IPS-18c (cell line): ENCODE measurements around the gene NMRK2.
"Not testable (repeated sequence)": the region's sequence is repeated elsewhere in the genome, so short reads cannot be mapped to it uniquely, and the experiment has no call there.

Experiments used
- H3K4me3 ChIP-seq: 2 replicates; pipeline ENCODE4 v1.7.0; 2013; ENCODE audit warnings: low read depth, mild to moderate bottlenecking, low read length, moderate library complexity; ENCODE audit not compliant: insufficient read depth
- H3K9me3 ChIP-seq: one replicate; pipeline ENCODE4 v1.6.1; 2013; ENCODE audit warnings: mild to moderate bottlenecking, low read length, moderate library complexity; ENCODE audit not compliant: control insufficient read depth, insufficient read depth

The NMRK2 gene

DNA sequence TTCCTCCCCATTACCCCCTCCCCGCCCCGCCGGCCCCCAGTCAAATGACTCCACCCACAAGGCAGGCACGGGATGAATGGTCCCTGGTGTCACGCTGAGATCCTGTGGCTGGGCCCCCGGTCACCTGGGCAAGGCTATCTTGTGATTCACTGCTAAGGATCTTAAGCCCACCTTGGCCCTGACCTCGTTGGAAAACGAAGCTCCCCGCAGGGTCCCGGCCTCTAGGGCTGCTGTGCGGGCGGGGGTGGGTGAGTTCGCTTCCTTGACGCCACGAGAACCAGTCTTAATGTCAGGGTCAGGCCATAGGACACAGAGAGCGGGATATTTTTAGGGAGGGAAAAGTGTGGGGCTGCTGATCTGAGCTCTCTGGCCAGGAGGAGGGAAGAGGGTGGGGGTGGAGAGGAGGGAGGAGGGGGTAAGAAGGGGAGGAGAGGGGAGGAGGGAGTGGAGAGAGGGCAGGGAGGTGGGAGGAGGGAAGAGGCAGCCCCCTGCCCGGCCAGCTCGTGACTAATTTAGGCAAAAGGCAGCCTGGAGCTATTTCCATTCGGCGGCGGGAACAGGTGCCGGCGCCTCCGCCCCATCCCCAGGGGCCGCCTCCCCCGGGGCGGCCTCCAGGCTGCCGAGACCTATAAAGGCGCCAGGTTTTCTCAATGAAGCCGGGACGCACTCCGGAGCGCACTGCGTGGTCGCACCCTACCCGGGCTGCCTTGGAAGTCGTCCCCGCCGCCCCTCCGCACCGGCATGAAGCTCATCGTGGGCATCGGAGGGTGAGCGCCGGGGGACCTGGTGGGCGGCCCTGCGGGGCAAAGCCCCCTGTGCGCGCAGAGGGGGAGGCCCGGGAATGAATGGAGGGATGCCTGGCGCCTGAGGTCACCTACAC is at the start of gene NMRK2:
NMRK2 (plus strand) TSS at position 139 of the 880 bp plus-strand sequence; CDS start at position 742, 603 bp downstream.
- Histone ChIP-seq H3K4me3 (peak within 1 kb of the TSS; percentile 77), H3K9me3 (no peaks in the 10 kb centered on the region)

DNA sequence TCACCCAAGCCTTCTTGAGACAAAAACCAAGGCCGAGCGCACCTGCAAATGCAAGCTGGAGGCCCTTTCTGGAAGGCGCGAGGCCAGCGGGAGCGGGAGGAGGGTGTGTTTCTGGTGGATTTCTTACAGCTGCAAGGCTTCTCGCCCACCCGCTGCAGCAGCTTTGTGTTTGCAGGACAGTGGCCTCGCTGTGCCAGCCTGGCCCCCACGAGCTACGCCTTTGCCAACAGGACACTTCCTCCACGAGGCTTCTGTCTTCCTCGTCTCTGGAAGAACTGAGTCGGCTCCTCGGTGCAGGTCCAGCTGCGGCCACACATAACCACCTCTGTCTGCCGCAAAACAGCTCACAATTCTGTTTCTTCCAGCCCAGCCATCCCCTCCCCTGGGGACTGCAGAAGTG is 42.3 kb upstream of the NMRK2 start:
- Histone ChIP-seq H3K9me3 (no peaks in the 10 kb centered on the region), H3K4me3 (no peak overlapping the region)

DNA sequence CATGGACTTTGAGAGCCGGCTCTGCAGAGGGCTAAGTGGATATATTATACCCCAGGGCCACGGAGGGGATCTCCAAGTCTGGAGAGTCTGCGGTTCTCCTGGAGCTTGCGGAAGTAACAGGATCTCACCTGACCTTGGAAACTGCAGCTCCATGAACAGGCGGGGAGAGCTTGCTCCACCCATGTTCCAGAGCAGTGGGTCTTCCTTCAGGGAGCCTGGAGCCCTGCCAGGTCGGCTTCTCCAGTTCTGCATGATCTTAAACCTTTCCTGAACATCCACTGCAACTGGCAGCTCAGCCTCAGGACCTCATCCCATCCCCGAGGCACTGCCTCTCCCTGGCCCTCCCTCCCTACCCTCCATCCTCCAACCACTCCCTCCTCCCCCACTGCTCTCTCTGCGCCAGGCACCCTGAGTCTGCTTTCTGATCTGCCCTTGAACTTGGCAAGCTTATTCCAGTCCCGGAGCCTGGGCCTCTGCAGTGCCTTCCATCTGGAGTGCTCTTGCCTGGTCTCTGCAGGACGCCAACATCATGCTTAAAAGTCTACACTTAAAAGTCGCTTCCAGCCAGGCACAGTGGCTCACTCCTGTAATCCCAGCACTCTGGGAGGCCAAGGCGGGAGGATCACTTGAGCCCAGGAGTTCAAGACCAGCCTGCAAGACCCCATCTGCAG is 39.2 kb upstream of the NMRK2 start:
- Histone ChIP-seq H3K9me3 (peaks cover 4% of the 10 kb centered on the region), H3K4me3 (no peak overlapping the region)

DNA sequence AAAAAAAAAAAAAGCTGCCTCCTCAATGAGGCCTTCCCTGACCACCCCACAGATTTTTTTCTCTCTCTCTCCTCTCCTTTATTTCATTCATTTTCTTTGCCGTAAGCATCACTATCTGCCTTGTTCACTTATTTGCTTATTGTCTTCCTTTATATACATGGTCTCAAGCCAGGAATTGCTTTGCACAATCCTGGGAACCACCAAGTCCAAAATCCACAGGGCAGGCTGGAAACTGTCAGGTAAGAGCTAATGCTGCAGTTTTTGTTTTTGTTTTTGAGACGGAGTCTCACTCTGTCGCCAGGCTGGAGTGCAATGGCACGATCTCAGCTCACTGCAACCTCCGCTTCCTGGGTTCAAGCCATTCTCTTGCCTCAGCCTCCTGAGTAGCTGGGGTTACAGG is 37.9 kb upstream of the NMRK2 start:
- H3K4me3 ChIP-seq, H3K9me3 ChIP-seq: not testable (repeated sequence)

GRCh38 chr19:3895788-3896187 is 37.1 kb upstream of the NMRK2 start:
- H3K4me3 ChIP-seq: no peak overlapping the region

DNA sequence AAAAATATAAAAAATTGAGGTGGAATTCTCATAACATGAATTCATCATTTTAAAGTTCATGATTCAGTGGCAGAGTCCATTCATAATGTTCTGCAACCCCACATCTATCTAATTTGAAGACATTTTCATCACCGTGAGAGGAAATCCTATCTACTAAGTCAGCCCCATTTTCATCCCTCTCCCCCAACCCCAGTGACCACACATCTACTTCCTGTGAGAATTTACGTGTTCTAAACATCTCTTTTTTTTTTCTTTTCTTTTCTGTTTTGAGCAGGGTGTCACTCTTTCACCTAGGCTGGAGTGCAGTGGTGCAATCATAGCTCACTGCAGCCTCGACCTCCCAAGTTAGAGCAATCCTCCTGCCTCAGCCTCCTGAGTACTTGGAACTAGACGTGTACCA is 34.9 kb upstream of the NMRK2 start:
- H3K4me3 ChIP-seq: no peak overlapping the region
- peaks cover 4% of the 10 kb centered on the region for H3K9me3 ChIP-seq

More at GRCh38 chr19:3895788-3896187, 37.1 kb upstream of the NMRK2 start:
- peaks cover 4% of the 10 kb centered on the region for H3K9me3 ChIP-seq

DNA sequence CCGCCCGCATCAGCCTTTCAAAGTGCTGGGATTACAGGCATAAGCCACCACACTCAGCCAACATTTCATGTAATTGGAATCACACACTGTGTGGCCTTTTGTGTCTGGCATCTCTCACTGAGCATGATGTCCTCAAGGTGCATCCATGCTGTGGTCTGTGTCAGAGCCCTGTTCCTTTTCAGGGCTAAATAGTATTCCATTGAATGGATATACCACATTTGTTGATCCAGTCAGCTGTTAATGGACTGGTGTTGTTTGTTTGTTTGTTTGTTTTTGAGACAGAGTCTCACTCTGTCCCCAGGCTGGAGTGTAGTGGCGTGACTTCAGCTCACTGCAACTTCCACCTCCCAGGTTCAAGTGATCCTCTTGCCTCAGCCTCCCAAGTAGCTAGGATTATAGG is 34.4 kb upstream of the NMRK2 start:
- H3K4me3 ChIP-seq: no peak overlapping the region
- H3K9me3 ChIP-seq: peaks cover 4% of the 10 kb centered on the region

- H3K9me3 ChIP-seq: peaks cover 4% of the 10 kb centered on the region
- H3K4me3 ChIP-seq: no peak overlapping the region
Observed at GRCh38 chr19:3899531-3900294, 33.2 kb upstream of the NMRK2 start.

DNA sequence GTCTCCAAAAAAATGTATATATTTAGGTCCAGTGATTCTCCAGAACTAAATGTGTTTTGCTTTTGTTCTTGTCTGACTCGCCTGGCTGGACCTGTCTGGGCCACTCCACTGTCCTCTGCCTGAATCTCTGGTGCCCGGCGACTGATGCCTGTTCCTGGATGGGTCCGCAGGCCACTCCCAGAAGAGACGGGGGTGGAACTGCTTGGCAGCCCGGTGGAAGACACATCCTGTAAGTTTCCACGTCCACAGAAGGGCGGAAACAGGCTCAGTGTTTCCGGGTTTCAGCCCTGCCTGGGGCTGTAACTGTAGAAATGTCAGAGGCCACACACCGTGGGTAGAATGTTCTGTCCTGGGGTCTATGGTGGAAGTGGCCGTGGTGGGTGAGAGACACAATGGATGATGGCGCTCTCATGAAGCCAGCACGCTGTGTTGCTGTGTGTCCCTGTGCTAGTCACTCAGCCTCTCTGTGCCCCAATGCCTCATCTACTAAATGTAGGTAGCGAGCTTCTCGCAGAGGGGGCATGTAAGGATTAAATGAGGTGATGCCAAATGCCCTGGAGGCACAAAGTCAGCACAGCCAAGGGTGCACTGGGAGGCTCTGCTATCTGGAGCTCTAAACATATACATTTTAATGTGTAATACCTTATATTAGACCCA is 30.4 kb upstream of the NMRK2 start:
- H3K9me3 ChIP-seq: peaks cover 4% of the 10 kb centered on the region
- H3K4me3 ChIP-seq: no peak overlapping the region

DNA sequence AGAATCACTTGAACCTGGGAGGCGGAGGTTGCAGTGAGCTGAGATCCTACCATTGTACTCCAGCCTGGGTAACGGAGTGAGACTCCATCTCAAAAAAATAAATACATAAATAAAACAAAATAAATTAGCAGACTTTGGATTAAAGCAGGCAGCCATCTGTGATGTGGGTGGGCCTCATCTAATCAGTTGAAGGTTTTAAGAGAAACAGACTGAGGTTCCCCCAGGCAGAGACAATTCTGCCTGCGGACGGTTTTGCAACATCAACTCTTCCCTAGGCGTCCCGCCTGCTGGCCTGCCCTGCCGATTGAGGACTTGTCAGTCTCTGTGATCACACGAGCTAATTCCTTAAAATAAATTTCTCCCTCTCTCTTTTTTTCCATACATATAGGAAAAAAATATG is 28.6 kb upstream of the NMRK2 start:
- Histone ChIP-seq H3K9me3 (no peaks in the 10 kb centered on the region), H3K4me3 (no peak overlapping the region)

DNA sequence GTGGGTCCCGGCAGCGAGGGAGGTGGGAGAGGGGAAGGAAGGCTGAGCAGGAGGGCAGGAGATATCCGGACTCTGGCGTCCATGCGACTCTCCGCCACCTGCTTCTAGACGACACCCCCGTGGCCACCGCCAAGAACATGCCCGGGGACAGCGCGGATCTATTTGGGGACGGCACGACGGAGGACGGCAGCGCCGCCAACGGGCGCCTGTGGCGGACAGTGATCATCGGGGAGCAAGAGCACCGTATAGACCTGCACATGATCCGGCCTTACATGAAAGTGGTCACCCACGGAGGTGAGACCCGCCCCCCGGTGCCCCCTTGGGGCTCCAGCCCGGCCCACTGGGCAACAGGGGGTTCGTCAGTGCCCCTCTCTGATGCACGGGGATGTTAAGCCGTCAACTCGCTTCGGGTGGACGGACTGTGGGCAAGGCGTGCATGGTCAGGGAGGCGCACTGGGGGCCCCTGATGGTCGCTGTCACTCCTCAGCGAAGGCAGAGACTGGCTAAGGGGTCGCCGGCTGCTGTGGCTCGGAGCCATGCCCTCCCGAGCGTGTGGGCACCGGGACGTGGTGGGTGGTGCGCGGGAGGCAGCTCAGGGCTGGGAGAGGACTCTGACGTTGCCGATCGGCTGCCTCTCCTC is 25.1 kb upstream of the NMRK2 start:
- H3K9me3 ChIP-seq: peaks cover 6% of the 10 kb centered on the region

DNA sequence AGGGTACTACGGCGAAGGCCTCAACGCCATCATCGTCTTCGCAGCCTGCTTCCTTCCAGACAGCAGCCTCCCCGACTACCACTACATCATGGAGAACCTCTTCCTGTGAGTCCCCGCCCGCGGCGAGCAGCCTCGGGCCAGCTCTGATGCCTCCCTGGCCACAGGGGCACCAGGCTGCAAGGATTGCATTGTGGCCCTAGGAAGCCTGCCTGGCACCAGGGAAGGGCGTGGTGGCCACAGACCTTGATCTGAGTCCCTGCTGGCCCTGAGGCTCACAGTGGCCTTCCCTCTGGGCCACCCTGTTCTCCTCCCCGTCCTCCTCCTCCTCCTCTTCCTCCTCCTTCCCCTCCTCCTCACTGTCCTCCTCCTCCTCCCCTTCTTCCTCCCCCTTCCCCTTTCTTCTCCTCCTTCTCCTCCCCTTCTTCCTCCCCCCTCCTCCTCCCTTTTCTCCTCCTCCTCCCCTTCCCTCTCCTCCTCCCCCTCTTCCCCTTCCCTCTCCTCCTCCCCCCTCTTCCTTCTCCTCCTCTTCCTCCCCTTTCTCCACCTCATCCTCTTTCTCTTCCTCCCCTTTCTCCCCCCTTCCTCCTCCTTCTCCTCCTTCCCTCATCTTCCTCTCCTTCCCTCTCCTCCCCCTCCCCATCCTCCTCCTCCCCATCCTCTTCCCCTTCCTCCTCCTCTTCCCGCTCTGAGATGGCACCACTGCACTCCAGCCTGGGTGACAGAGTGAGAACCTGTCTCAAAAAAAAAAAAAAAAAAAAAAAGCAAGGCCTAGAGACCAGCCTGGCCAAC is 24.4 kb upstream of the NMRK2 start:
- Histone ChIP-seq H3K9me3 (peaks cover 6% of the 10 kb centered on the region), H3K4me3 (no peak overlapping the region)

More for the DNA sequence above, 25.1 kb upstream of the NMRK2 start:
- H3K4me3 ChIP-seq: no peak overlapping the region

GRCh38 chr19:3910105-3910504 is 22.8 kb upstream of the NMRK2 start:
- Histone ChIP-seq H3K9me3 (peaks cover 6% of the 10 kb centered on the region), H3K4me3 (no peak overlapping the region)

- H3K4me3 ChIP-seq: no peak overlapping the region
- peaks cover 6% of the 10 kb centered on the region for H3K9me3 ChIP-seq
Observed at GRCh38 chr19:3914199-3914598, 18.7 kb upstream of the NMRK2 start.

DNA sequence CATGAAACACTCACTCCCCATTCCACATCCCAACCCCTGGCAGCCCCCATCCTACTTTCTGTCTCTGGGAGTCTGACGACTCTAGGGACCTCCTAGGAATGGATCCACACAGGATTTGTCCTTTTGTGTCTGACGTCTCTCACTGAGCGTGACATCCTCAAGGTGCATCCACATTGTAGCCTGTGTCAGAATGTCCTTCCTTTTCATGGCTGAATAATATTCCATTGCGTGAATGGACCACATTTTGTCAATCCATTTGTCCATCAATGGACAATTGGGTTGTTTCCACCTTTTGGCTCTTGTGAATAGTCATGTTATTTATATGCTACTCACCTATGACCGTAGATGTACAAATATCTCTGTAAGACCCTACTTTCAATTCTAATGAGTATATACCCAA is 16.8 kb upstream of the NMRK2 start:
- H3K4me3 ChIP-seq: no peak overlapping the region
- H3K9me3 ChIP-seq: no peaks in the 10 kb centered on the region

- H3K4me3 ChIP-seq: no peak overlapping the region
- no peaks in the 10 kb centered on the region for H3K9me3 ChIP-seq
Observed at GRCh38 chr19:3919793-3920192, 13.1 kb upstream of the NMRK2 start.
